ENCODE results near the gene GLTP. TPM values are rescaled to one million over a fixed set of nuclear protein-coding genes. Genes with fewer than 3 reads are reported as not detected.
"Not testable (repeated sequence)": the region's sequence is repeated elsewhere in the genome, so short reads cannot be mapped to it uniquely, and the experiment has no call there.

The GLTP gene
- total RNA-seq, 3 donors from 2014 or later (not counting 1 experiment from before 2014, with no cell fraction given): 48.6 to 52.8 (median 49.2) TPM

GRCh38 chr12:109892748-109893147, 12.4 kb upstream of the GLTP start:
- peak overlapping the region; percentile 43 to 65 for H3K27ac Mint-ChIP-seq
- H3K4me3 ChIP-seq (ENCODE audit: low read length): no peak overlapping the region
- H3K4me1 ChIP-seq (ENCODE audit: control insufficient read depth, insufficient read depth, low read length): peaks cover 45% of the 10 kb centered on the region
- H3K9me3 ChIP-seq (ENCODE audit: control insufficient read depth, insufficient read depth, low read length): no peaks in the 10 kb centered on the region
- intact Hi-C loops (cut with micrococcal nuclease): no loop called here
- H3K36me3 Mint-ChIP-seq: no peaks in the 10 kb centered on the region
- H3K27me3 Mint-ChIP-seq (ENCODE audit: low read depth in 2 of 2): no peaks in the 10 kb centered on the region
- H3K9me3 Mint-ChIP-seq: no peaks in the 10 kb centered on the region
- 18% methylated on average over 4 of the region's 4 CpGs for WGBS (ENCODE audit: insufficient coverage)
- H3K27ac ChIP-seq (ENCODE audit: low read length): peak overlapping the region; percentile 4
- DNase-seq (peak; percentile 36 to 59), ATAC-seq (peak; percentile 66 to 77 (median 68))
- H3K27me3 ChIP-seq (ENCODE audit: control insufficient read depth, insufficient read depth, low read length): no peaks in the 10 kb centered on the region
- peak overlapping the region; percentile 26 for H3K4me3 Mint-ChIP-seq
- H3K36me3 ChIP-seq (ENCODE audit: control insufficient read depth, insufficient read depth, low read length): no peaks in the 10 kb centered on the region
- TF ChIP-seq CTCF (IDR thresholded peaks at IDR 0.05): no peak
- H3K4me1 Mint-ChIP-seq: peaks cover 44 to 49% of the 10 kb centered on the region in 2 donors

- 90% methylated on average over 1 of the region's 1 CpG for WGBS (ENCODE audit: insufficient coverage)
- peak overlapping the region; percentile 43 to 65 for H3K27ac Mint-ChIP-seq
- peaks cover 49 to 54% of the 10 kb centered on the region in 2 donors for H3K4me1 Mint-ChIP-seq
Observed at GRCh38 chr12:109892165-109892715, 11.9 kb upstream of the GLTP start.

GRCh38 chr12:109891731-109892130, 11.4 kb upstream of the GLTP start:
- H3K36me3 ChIP-seq (ENCODE audit: control insufficient read depth, insufficient read depth, low read length); H3K27me3 ChIP-seq (ENCODE audit: control insufficient read depth, insufficient read depth, low read length); H3K9me3 ChIP-seq (ENCODE audit: control insufficient read depth, insufficient read depth, low read length); H3K4me3 ChIP-seq (ENCODE audit: low read length); DNase-seq; H3K9me3 Mint-ChIP-seq; H3K27me3 Mint-ChIP-seq (ENCODE audit: low read depth in 2 of 2); H3K27ac ChIP-seq (ENCODE audit: low read length); ATAC-seq; intact Hi-C loops (cut with micrococcal nuclease); H3K36me3 Mint-ChIP-seq: not testable (repeated sequence)
- H3K4me1 Mint-ChIP-seq: peaks cover 50 to 59% of the 10 kb centered on the region in 2 donors
- H3K4me1 ChIP-seq (ENCODE audit: control insufficient read depth, insufficient read depth, low read length): peaks cover 55% of the 10 kb centered on the region
- H3K4me3 Mint-ChIP-seq: peak overlapping the region; percentile 26
- H3K27ac Mint-ChIP-seq: peak overlapping the region; percentile 43 to 65
- 96% methylated on average over 7 of the region's 7 CpGs for WGBS (ENCODE audit: insufficient coverage)

More at GRCh38 chr12:109892165-109892715, 11.9 kb upstream of the GLTP start:
- Mint-ChIP-seq H3K36me3 (no peaks in the 10 kb centered on the region), H3K4me3 (peak overlapping the region; percentile 26), H3K27me3 (ENCODE audit: low read depth in 2 of 2) (no peaks in the 10 kb centered on the region), H3K9me3 (no peaks in the 10 kb centered on the region)
- TF ChIP-seq CTCF (IDR thresholded peaks at IDR 0.05): no peak
- Histone ChIP-seq H3K9me3 (ENCODE audit: control insufficient read depth, insufficient read depth, low read length) (no peaks in the 10 kb centered on the region), H3K4me3 (ENCODE audit: low read length) (no peak overlapping the region), H3K27me3 (ENCODE audit: control insufficient read depth, insufficient read depth, low read length) (no peaks in the 10 kb centered on the region), H3K36me3 (ENCODE audit: control insufficient read depth, insufficient read depth, low read length) (no peaks in the 10 kb centered on the region), H3K27ac (ENCODE audit: low read length) (peak overlapping the region; percentile 4), H3K4me1 (ENCODE audit: control insufficient read depth, insufficient read depth, low read length) (peaks cover 50% of the 10 kb centered on the region)
- intact Hi-C loops (cut with micrococcal nuclease): no loop called here
- ATAC-seq: no peak
- DNase-seq: no peak

GRCh38 chr12:109890620-109891170, 10.4 kb upstream of the GLTP start:
- Histone ChIP-seq H3K27ac (ENCODE audit: low read length) (no peak overlapping the region), H3K27me3 (ENCODE audit: control insufficient read depth, insufficient read depth, low read length) (no peaks in the 10 kb centered on the region), H3K9me3 (ENCODE audit: control insufficient read depth, insufficient read depth, low read length) (no peaks in the 10 kb centered on the region), H3K36me3 (ENCODE audit: control insufficient read depth, insufficient read depth, low read length) (no peaks in the 10 kb centered on the region), H3K4me1 (ENCODE audit: control insufficient read depth, insufficient read depth, low read length) (peaks cover 56% of the 10 kb centered on the region), H3K4me3 (ENCODE audit: low read length) (no peak overlapping the region)
- 96% methylated on average over 10 of the region's 13 CpGs for WGBS (ENCODE audit: insufficient coverage)
- no peaks in the 10 kb centered on the region for H3K36me3 Mint-ChIP-seq
- no peak for TF ChIP-seq CTCF (IDR thresholded peaks at IDR 0.05)
- H3K4me1 Mint-ChIP-seq: peaks cover 50 to 59% of the 10 kb centered on the region in 2 donors
- no peaks in the 10 kb centered on the region for H3K27me3 Mint-ChIP-seq (ENCODE audit: low read depth in 2 of 2)
- DNase-seq (no peak), ATAC-seq (no peak)
- peak overlapping the region; percentile 63 for H3K4me3 Mint-ChIP-seq
- no peaks in the 10 kb centered on the region for H3K9me3 Mint-ChIP-seq
- intact Hi-C loops (cut with micrococcal nuclease): no loop called here
- peak overlapping the region; percentile 65 to 77 for H3K27ac Mint-ChIP-seq

Data from natural killer cell (primary cell).